HG02678 (cell line): Measurements from ENCODE around the gene TRAPPC13.
A peak's percentile ranks its signal among the peaks of the same experiment; 100 is the strongest.
"Not testable (repeated sequence)": the region's sequence is repeated elsewhere in the genome, so short reads cannot be mapped to it uniquely, and the experiment has no call there.

Source experiments
- ATAC-seq: cut with Tn5 transposase; IDR thresholded peaks from one replicate; pipeline ENCODE4 v1.9.1; 2021; ENCODE audit warnings: mild to moderate bottlenecking, moderate library complexity; ENCODE audit not compliant: unreplicated experiment

TRAPPC13 gene

DNA sequence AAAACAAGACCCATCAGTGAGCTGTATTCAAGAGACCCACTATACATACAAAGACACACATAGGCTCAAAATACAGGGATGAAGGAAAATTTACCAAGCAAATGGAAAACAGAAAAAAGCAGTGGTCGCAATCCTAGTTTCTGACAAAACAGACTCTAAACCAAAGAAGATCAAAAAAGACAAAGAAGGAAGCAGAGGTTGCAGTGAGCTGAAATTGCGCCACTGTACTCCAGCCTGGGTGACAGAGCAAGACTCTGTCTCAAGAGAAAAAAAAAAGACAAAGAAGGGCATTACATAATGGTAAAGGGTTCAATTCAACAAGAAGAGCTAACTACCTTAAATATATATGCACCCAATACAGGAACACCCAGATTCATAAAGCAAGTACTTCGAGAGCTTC is 51.2 kb downstream of the TRAPPC13 start:
- not testable (repeated sequence) for ATAC-seq

DNA sequence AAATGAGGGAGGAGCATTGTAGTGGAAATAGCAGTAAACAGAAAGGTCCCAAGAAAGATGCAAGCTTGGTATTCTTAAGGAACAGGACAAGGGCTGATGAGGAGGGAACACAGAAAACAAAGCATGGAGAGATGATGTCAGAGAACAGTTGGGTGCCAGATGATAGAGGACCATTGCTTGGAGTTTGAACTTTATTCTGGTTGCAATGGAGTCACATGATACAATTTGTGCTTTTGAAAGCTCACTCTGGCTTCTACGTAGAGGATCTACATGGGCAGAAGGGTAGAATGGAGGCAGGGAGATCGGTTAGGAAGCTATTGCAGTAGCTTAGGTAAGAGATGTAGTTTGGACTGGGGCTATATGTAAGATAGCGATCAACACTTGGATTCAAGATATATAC is 57.3 kb downstream of the TRAPPC13 start:
- no peak for ATAC-seq

DNA sequence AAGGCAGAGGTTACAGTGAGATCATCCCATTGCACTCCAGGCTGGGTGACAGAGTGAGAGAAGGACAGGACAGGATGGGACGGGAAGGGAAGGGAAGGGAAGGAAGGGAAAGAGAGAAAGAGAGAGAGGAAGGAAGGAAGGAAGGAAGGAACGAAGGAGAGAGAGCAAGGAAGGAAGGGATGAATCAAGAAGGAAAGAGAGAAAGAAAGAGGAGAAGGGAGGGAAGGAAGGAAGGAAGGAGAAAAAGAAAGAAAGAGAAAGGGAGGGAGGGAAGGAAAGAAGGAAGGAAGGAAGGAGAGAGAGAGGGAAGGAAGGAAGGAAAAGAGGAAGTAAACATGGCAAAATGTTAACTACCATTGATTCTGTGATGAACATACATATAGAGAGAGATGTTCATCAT is 68.3 kb downstream of the TRAPPC13 start:
- ATAC-seq = no peak

DNA sequence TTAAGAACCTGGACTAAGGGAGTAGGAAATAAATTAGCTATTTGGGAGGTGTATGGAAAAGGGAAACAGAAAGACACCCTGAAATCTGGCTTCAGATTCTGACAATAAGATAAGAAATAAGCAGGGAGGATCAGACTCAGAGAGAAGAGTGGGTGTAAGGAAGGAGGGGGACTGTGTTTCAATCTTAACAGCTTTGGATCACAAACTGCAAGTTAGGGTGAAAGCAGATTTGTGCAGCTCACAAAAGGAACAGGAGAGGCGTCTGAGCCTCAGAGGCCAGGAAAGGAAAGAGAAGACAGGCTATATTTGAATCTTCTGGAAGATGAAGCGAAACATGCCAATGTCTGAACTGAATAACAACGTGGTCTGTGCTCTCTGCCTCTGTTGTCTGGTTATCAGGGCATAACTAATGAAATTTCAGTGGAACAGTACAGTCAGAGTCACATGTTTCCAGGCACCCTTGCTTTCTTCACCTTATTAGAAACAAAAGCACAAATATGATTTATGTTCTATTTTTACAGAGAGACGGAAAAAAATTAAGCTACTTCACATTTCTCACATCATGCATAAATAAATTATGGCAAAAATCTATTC is 70.4 kb downstream of the TRAPPC13 start:
- peak; percentile 43 for ATAC-seq

DNA sequence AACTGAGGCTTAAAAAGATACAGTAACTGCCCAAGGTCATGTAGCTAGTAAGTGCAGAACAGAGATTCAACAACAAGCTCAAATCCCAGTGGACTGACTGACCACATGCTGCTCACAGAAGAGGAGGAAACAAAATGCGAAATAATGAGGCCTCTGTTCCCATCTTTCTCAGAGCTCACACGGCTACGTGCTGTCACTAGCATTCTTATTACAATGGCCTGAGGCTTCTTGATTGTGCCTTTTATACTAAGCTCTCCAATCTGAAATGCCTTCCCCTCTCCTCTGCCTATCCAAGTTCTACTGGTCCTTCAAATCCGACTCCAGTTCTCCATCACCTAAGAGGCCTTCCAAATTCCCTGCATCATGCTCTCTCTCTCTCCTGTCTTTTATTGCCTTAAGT is 71.1 kb downstream of the TRAPPC13 start:
- no peak for ATAC-seq

DNA sequence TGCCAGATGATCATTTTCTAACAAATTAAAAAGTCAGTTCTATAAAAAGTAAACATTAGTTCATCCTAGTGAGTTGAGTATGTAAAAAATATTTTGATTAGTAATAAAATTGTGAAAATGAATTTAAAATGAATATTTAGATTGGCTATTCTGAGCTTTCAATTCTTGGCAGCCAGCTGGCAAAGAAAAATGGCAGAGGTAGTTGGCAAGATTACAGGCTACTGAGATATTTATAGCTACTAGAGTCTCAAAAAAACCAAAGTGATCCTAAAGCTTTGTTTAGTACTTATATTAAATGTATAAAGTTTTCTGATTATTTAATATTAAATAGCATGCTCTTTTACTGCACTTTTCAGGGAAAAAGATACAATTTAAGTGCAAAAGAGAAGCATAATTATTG is 72.1 kb downstream of the TRAPPC13 start:
- ATAC-seq = no peak

DNA sequence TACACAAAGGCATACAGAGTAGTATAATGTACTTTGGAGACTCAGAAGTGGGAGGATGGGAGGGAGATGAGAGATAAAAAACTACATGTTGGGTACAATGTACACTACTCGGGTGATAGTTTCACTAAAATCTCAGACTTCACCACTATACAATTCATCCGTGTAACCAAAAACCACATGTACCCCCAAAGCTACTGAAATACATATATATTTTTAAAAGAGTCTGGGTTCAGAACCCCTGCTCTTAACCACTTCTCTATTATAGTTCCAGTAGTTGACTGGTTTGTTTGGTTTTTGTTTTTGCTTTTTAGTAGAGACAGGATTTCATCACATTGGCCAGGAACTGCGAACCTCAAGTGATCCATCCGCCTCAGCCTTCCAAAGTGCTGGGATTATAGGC is 74.5 kb downstream of the TRAPPC13 start:
- no peak for ATAC-seq

DNA sequence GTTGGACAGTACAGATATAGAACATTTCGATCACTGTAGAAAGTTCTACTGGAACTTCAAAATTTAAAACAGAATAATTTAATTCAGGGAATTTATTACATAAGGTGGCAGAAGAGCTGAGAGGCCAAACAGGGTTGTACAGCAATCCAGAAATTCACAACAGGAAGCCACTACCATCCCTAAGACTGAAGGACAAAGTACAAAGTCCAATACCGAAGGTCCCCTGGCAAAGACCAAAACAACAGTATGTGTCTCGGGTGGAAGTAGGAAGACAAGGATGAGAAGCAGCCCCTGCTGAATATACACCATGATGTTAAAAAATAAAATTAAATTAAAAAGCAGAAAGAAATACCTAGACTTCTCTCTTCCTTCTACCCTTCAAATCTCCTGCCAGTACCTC is 77.2 kb downstream of the TRAPPC13 start:
- ATAC-seq = no peak

DNA sequence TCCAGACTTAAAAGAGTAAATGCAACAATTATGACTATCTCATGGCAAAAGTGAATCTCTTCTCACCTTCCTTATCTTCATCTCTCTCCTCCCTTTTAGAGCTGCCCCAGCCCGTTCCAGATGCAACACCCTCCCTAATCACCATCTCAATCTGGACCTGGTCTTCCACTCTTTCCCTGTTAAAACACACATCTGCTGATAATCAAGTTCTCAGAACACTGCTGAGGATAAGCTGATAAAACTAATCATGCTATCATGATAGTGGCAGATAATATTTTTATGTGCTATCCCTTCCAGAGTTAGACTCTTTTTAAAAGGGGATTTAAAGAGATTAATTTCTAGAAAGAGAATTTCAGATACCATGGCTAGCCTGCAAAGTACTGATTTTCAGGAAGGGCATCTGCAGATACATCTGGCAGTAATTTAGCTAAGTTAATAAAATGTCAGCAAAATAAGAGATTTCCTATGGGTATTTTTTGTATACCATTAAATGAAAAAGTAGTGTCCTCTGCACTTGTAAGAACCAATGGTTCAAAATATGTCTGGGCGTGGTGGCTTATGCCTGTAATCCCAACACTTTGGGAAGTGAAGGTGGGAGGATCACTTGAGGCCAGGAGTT is 79.9 kb downstream of the TRAPPC13 start:
- ATAC-seq = no peak

DNA sequence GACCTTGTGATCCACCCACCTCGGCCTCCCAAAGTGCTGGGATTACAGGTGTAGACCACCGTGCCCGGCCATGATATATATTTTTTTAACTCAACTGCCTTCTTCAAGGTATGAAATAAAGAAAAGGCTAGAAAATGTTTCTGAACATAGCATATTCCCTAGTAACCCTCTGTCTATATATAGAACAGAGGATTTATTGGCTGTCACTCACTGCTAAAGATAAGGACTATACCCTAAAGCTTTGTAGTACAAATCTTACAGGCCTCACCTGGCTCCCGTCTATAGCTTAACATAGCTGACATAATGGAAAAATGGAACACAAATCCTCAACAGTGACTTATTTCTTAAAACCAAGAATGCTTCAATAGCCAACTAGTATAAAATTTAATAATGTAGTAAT is 82.8 kb downstream of the TRAPPC13 start:
- no peak for ATAC-seq

DNA sequence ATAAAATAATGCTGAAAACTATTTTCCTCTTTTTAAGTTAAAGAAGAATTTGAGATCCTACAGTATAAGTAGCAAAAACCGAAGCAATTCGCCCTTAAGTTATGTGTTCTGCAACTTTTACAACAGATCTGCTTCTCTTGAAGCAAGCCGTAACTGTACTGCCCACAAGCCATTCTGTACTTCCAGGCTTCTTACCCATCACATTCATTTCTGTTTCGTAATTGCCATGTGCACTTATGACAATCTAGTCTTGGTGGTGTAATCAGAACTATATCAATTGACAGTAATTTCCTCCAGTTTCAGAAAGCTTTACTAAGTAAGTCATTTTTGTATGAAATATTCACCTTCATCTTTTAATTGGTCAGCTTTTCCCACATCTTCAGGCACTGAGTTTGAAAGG is 83.3 kb downstream of the TRAPPC13 start:
- no peak for ATAC-seq
